GM18861 (cell line): ENCODE data around the gene BLACAT1.
"Not testable (repeated sequence)": the region's sequence is repeated elsewhere in the genome, so short reads cannot be mapped to it uniquely, and the experiment has no call there.

Experiments
- ATAC-seq: cut with Tn5 transposase; IDR thresholded peaks from one replicate; pipeline ENCODE4 v1.9.1; 2021; ENCODE audit not compliant: unreplicated experiment

BLACAT1 gene

DNA sequence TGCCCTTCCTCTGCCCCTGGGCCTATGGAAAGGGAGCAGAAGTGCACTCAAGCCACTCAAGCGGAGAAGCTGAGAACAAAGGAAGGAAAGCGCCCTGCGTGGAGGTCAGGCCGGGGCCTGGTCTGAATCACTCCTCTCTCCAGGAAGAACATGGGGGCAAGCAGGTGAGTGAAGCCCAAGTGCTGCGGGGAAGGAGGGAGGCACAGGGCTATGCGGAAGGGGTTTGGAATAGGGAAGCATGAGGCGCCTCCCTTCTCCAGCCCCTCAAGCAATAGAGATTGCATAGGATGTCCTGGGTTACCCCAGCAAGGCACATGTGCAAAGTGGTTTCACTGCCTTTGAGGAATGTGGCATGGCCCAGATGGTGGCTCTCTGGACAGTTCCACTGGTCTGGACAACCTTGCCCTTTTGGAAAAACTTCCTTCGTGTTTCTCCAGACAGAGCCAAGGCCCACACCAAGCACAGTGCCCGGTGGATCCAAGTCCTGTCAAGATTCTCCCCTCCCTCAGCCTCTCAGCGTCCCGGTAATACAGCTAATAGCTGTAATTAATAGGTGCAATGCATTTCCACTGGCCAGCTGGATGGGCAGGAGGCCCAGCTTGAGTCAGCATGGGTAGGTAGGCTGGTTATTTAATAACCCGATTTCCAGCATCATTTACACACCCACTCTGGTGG lies 13.7 kb downstream of the BLACAT1 start:
- no peak for ATAC-seq

DNA sequence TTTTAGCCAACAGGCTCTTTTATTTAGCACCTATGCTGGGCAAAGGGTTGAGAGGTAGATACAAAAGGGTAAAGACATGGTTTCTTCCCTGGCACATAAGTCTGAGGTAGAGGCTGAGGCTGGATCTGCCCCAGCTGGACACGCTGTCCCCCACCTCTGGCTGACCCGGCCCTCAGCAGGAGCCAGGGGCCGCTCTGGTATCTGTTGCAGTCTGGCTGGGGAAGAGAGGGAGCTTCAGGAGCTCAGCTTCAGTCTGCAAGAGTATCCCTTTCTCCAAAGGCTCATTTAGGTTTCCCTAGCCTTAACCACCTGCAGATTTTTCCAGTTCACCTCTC lies 14.2 kb downstream of the BLACAT1 start:
- no peak for ATAC-seq

DNA sequence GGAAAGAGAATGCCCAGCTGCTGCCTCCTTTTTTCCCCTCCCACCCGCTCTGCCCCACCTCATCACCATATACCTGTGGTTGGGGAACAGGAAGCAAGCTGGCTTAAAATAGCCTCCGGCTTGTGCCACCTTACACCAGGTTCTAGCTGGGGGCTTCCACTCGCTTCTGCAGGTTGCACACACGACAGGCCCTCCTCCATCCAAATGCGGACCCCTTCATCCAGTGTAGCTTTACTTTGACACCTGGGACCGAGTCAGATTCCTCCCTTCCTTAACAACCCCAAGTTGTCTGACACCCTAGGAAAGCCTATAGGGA lies 14.6 kb downstream of the BLACAT1 start:
- ATAC-seq, result no peak

DNA sequence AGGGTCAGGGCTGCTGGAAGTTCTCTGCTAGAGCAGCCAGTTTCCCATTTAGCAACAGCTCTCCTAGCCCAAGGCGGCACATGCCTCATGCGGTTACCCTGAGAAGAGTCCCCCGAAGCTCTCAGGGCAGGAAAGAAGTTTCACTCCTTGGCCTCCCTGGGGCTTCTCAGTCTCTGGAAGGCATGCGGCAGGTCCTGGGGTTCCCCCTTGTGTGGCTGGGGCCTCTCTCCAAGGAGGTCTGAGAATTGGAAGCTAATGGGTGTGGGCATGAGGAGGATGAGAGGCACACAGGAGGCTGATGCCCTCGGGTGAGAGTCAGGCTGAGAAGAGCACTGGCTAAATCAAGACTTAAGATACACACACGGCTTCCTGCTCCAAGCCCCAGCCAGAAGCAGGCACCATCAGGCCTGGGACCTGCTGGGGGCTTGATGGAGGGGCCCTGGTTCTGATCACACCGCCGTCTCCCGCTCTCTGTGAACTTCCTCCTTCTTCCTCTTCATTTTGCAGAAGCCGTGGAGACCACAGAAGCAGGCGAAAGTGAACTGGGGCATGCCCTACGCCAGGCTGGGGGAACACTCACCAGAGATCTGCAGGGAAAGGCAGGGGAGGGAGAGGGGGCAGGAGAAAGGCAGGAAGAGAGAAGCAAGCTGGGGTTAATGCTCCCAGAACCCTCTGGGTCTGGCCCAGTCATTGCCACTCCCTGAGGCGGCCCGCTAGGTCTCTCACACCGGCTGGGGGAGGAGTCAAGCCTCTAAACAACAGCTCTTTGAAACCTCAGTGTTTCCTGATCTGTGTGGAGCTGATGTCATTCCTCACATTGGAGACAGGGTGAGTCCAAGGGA lies 15.1 kb downstream of the BLACAT1 start:
- no peak for ATAC-seq

DNA sequence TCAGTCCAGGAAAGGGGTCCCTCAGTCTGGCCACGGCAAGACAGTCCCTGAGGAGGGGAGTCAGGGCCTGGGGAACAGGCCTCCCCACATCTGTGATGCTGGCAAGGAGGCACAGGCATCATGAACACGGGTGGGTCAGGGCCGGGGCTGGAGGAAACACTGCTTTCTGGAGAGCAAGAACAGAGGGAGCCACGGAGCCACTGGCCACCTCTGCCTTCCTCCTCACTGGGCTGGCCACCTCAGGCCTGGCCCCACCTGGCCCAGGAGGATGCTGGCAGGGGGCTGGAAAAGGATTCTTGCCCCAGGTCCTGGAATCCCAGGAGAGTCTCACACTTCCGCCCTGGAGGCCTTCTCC lies 15.7 kb downstream of the BLACAT1 start:
- no peak for ATAC-seq

DNA sequence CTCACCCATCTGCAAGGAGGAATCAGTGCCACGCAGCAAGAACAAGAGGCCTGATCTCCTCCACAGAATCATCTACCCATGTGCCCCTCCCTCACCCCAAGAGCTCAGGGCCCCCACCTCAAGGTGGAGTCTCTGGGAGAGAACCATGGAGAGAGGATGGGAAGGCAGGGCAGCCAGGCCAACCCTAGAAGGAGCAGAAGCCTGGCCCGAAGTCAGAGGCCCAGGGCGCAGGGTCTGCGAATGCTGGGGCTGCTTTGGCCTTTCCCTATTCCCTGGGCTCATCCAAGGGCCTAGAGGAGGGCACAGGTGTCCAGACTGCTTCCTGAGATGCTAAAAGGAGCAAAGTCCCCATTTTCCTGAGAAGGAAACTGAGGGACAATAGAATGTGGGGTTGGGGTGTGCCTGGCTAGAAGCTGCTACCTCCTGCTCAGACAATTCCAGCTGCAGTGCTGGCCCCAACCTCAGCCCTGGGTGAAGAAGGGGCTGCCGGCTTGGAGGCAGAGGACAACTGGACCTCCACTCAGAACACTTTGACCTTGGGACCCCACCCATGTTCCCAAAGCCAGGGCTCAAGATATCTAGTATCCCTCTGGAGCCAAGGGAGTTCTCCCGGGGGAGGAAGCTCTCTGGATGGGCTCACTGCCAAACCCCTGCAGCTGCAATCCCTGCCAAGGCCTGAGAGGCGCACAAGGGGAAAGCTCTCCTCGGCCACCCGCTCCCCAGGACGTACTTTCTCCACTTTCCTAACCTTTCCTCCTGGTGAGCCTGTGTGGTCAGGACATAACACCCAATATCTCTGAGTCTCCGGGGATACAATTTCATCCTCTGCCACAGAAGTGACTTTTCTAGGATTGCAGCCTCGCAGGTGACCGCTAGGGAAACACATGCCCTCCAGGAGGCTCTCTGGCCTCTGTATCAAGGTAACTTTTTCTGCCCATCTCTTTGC lies 17.4 kb downstream of the BLACAT1 start:
- no peak for ATAC-seq

DNA sequence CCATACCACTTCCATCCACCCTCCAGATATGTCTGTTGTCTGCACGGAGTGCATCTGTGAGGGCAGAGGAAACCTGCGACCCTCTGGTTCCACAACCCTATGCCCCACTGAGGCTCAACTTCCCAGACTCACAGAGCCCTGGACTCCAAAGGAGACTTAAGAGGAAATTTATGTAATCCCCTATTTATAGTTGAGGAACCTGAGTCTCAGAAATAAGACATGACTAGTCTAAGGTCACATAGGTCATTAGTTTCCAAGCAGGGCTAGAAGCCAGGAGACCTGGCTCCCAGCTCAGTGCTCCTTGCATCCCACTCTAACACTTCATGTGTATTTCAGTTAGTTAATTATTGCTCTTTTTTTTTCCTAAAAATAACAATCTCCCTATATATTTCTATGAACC lies 18.3 kb downstream of the BLACAT1 start:
- ATAC-seq, result no peak

DNA sequence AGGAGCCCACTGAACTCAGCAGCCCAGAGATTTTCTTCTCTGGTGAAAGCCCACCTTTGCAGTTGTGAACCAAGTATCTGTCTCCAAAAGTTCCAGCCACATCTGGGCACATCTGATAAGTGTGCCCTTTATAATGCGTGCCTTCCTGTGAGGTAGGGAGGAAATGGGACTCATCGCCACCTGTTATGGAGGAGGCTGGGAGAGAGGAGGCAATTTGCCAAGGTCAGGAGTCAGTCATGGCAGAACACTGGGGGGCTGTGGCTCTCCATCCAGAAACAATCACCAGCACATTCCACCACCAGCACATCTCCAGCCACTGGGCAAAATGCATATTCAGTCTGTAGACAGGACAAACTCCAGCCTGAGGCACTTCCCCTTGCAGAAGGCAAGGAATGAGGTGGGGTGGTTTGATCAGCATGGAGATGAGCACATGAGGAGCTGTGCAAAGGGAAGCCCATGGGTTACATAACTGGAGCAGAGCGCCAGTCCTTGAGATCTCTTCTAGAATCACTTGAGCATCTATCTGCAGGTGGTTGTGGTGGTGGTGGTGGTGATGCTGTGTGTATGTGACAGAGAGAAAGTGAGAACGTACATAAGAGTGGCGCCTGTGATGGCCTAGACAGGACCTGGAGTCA lies 19.0 kb downstream of the BLACAT1 start:
- ATAC-seq, result no peak

DNA sequence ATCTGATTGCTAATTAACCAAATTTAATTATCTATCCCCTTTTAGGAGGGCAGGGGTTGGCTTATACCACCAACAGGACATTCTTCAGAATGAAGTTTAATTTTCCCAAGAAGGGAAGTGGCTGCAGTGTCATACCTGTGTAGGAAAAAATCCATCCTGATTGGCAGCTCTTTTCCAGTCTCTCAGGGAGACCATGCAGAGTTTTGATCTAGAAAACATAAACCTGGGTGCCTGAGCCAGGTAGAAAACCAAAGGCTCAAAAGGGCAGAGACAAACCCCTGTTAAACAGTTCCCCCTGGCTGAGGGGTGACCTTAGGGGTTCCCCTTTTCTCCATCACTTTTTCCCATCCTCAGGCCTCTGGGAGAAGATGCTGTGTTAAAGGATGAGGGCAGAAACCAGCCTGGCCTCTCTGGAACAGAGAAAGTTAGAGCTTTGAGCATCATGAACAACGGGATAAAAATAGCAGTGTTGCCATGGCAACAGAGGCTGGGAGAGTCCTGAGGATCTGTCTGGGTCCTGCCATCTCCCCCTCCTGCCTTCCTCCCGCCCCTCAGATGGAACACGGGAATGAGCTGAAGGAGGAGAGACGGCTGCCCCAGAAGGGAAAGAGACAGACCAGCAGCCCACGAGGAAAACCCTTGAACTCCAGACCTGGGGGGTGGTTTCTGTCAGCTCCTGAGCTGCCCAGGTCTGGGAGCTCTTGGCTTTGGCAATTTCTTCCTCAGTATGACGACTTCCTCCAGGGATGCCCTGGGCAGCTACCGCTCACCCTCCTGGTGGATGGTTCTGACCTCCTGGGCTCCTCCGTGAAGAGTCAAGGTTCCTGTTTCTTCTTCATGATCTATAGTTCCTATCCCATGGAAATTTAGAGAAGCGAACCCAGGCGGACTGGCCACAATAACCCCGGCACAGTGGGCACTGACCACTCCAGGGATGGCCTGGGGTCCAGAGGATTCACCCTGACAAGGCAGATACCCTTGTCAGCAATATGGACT lies 20.0 kb downstream of the BLACAT1 start:
- no peak for ATAC-seq

DNA sequence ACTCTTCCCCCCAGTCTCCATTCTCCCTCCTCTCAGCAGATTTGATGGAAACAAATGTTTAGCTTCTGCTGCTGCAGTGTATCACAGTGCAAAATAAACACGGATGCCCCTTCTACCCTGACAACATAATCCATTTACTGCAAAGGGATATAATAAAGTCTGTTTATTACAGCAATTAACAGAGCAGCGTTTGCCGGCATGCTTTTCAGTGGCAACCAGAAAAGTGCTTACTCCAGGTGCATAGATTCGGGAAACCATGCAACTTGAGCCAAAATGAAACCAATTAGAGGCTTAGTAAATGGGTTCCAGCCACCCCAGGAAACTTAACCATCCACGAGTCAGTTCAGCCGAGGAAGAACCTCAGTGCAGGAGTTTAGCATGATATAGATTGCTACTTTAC lies 21.1 kb downstream of the BLACAT1 start:
- no peak for ATAC-seq

DNA sequence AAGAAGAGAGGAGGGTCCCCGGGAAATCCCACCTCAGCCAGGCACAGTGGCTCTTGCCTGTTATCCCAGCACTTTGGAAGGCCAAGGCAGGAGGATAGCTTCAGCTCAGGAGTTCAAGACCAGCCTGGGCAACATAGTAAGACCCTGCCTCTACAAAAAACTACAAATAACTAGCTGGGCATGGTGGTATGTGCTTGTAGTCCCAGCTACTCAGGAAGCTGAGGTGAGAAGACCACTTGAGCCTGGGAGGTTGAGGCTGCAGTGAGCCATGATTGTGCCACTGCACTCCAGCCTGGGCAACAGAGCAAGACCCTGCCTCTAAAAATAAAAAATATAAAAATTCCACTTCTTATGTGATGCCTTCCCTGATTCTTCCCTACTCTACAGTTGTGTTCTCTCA lies 23.2 kb downstream of the BLACAT1 start:
- ATAC-seq, result not testable (repeated sequence)

DNA sequence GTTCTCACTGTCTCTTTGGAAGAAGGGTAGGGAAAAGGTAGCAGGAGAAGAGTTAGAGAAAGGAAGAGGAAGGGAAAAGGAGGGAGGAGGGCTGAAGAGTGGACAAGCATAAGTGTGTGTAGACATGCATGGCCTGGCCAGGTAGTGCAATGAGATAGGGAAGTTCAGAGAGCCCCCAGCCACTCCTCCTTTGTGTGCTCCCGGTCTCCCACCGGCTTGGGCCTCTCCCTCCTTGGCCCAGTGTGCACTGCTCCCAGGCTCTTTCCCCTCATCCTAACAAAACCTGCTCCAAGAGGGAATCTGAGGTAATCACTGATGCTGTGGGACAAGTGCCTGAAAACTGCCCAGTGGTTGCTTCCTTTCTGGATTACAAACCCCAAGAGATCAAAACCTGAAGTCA lies 23.7 kb downstream of the BLACAT1 start:
- no peak for ATAC-seq

DNA sequence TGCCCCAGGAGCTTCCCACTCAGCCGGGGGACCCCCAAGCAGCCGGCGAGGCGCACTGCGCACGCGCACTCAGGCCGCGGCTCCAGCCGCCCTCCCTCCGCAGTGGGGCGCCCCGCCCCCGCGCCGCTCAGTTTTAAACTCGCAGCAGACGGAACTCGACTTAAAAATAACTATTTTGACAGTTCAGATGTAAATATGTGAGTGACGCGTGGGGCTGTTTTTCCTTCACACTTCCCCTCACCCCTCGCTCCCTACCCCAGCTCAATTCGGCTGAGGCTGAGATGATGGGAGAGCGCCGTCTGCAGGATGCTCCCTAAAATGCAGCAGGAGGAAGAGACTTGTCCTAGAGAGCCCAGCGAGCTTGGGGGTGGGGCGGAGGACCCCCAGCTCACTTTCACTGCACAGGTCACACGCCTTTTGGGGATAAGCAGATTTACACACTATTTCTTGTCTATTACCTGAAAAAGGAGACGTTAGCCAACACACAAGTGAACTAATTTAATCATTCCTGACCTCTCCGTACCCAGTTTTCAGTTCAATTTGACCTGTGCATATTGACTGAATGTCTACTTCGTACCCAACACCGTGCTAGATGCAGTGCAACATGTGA lies 25.0 kb downstream of the BLACAT1 start:
- ATAC-seq, result no peak

DNA sequence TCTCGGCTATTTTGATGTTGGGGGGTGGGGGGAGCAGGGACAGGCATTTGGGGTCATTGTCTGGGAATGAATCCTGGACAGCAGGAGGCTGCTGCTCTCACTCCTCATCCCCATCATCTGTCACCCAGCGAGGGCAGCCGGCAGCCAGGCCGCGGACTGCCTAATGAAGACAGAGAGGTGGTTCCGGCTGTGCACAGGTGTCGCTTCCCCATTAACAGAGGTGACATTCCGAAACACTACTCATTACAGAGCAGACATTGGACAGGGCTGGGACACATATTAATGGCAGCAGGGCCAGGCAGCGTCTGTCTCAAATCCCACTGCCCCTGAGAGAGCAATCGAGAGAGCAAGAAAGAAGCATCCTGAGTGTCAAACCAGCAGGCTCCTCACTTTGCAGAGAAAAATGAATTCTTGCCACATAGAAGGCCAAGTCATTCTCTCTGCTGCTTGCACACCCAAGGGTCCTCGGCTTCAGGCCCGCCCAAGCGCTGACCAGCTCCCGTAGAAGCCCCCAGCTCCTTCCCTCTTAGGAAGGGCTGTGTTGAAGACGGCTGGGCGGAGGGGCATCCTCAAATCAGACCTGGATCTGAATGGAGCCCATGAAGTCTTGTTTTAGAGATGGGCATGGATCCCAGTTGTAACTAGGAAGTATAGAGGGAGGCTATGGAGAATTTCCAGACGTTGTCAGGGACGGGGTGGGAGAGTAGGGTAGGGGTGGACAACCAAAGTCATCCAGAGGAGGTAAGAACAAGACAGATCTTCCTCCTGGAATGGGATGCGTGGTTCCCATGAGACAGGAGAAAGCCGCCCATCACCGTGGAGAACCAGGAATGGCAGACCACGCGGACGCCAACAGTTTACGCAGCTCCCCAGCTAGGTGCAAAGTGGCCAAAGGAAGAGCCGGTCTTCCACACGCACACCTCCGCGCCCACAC lies 25.8 kb downstream of the BLACAT1 start:
- ATAC-seq, result no peak

DNA sequence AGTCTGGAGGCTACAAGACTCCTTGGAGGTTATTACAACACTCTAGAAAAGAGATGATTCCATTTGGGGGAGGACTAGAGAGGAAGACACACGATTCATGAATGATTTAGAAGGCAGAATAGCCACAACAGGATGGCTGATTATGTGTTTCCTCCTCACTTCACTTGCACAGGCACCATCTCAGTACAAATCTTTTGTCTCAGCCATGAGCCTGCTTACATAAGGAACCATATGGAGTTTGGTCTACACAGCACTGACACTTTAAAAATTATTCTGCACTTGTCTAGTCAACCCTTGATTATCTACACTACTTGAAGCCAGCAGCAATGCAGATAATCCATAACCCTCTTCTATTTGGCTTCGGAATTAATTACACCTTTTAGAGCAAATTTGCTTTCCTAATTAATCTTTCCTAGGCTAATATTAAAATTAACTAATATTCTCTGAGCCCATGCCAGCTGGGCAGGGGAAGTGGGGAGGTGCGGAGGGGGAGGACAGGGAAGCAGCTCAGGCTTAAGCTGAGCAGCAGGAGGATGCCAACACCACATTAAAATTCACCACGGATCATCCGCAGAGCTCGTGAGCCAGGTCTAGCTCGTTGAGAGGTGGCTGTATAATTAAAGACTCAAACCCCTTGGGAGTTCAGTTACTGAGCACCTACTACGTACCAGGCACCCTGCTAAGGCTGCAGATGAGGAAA lies 30.8 kb downstream of the BLACAT1 start:
- ATAC-seq, result no peak

DNA sequence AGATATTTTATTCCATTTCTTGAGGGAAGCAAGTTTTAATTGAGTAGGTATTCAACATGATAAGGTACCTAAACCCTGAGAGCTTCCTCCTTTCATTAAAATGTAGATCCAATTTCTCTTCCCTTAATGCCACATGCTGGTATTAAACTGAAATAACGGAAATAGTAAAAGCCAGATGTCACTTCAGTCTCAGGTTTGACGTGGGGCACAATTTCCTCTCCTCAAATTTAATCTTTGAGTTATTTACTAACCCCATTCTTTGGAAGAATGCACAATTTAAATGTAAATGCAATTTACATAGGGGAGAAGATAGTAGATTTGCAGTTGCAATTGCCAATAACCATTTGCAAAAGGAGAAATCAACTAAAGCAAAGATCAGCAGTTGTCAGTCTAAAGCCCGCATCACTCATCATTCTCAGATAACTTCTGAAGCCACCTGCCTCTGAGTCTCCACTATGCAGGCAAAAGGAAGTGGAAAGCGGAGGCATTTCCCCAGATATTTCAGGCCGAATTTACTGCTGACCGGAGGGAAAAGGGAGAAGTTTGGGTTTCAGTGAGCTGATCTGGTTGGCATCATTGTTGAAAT lies 31.9 kb downstream of the BLACAT1 start:
- ATAC-seq, result no peak

DNA sequence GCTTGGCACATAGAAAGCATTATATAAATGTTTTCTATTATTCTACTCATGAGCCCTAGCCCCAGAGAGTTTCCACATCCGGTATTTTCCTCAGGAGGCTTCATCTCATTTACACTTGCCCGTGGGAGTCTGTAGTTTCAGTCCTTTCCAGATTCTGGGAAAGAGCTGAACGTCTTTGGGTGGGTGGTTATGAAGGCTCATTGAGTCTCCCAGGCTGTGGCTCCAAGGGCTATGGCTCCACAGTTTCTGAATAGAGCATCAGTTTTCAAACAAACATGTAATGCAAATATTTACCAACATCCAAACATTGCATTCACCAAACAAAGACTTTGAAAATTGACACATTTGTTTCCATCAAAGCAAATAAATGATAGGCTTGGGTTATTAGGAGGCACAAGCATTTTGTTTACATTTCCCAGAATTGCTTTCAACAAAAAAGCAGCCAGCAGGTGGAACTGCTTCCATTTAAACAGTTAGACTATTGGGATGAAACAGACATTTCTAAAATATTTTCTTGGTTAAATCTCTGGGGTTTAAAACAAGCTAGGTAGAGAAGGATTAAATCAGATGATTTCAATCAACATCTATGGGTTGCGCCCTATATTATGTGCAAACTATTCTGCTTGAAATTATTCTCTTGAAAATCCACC lies 32.7 kb downstream of the BLACAT1 start:
- ATAC-seq, result no peak
